Activated CD8-positive, alpha-beta memory T cell treated with anti-CD3 and anti-CD28 coated beads, Interleukin-2, amount 50 U/mL, for 4 hours (primary cell): ENCODE results near the gene S1PR2.
"Not testable (repeated sequence)": the region's sequence is repeated elsewhere in the genome, so short reads cannot be mapped to it uniquely, and the experiment has no call there.

ENCODE experiments used
- DNase-seq: peaks from one replicate; pipeline ENCODE4 v3.0.0-alpha.2; 2020

S1PR2 gene

GRCh38 chr19:10189616-10190015 is 41.5 kb downstream of the S1PR2 start:
- DNase-seq, result no peak

- DNase-seq, result no peak
Observed at GRCh38 chr19:10187315-10187714, 43.8 kb downstream of the S1PR2 start.

GRCh38 chr19:10184636-10185035 is 46.5 kb downstream of the S1PR2 start:
- no peak for DNase-seq

- no peak for DNase-seq
Observed at GRCh38 chr19:10183926-10184325, 47.2 kb downstream of the S1PR2 start.

GRCh38 chr19:10182847-10183246 is 48.3 kb downstream of the S1PR2 start:
- DNase-seq, result no peak

GRCh38 chr19:10182076-10182475 is 49.1 kb downstream of the S1PR2 start:
- DNase-seq, result no peak

GRCh38 chr19:10180459-10180858 is 50.7 kb downstream of the S1PR2 start:
- DNase-seq, result no peak

GRCh38 chr19:10180024-10180423 is 51.1 kb downstream of the S1PR2 start:
- not testable (repeated sequence) for DNase-seq

GRCh38 chr19:10173527-10173926 is 57.6 kb downstream of the S1PR2 start:
- DNase-seq, result no peak
